Measurements from ENCODE around the gene TMEM158.

- TF ChIP-seq RAD21 (IDR thresholded peaks at IDR 0.05; ENCODE audit: low read depth) (no peak), CEBPB (IDR thresholded peaks at IDR 0.05) (no peak)
Observed at GRCh38 chr3:45212095-45212468, 14.0 kb downstream of the TMEM158 start.
